GM12878 (cell line): ENCODE data around the gene PITPNM2. TPM values are rescaled to one million over a fixed set of nuclear protein-coding genes. Genes with fewer than 3 reads are reported as not detected.
A peak's percentile ranks its signal among the peaks of the same experiment; 100 is the strongest.

Experiments used
- ATAC-seq: fragments of 200-7000 bp; cut with Tn5 transposase; 3 replicates; pipeline ENCODE4 v1.9.1; 2020; ENCODE audit warnings: mild to moderate bottlenecking, moderate library complexity
- BruUV-seq: library from RNA; stranded (reverse); fragments of 400-500 nt; replicated peaks from 2 replicates; lab custom pipeline; 2021; lab: Mats Ljungman, UMichigan
- CTCF ChIA-PET: fragments of 300-600 bp; sonication (Branson Sonifier 250); formaldehyde crosslinking; extraction: SDS; loops from one replicate; lab custom pipeline; 2021; ENCODE audit warnings: inconsistent platforms; lab: Yijun Ruan, JAX
- POLR2A ChIA-PET: fragments of 350-600 bp; formaldehyde crosslinking; extraction: SDS; loops from one replicate; lab custom pipeline; 2021; ENCODE audit warnings: inconsistent platforms; lab: Charles Lee
- RAD21 ChIA-PET: fragments of 300-600 bp; sonication (Branson Sonifier 250); formaldehyde crosslinking; loops from one replicate; lab custom pipeline; 2023; ENCODE audit warnings: antibody characterized with exemption; ENCODE audit not compliant: unreplicated experiment; lab: Charles Lee
- SMC1A ChIA-PET: fragments of 300-600 bp; sonication (Branson Sonifier 250); formaldehyde crosslinking; loops from one replicate; lab custom pipeline; 2023; ENCODE audit not compliant: unreplicated experiment, uncharacterized antibody; lab: Charles Lee
- DNase-seq: peaks from one replicate; pipeline ENCODE4 v3.0.0-alpha.2; 2011; ENCODE audit warnings: low read depth, low spot score
- FAIRE-seq: peaks from 3 replicates; lab custom pipeline; 2011; peaks lifted over from hg19 to GRCh38; lab: Jason Lieb, UNC
- H2AFZ ChIP-seq: 2 replicates; pipeline ENCODE4 v1.6.0; 2011; ENCODE audit warnings: low read depth, low read length, control low read depth; ENCODE audit not compliant: control insufficient read depth
- H3K27ac ChIP-seq: 2 replicates; pipeline ENCODE4 v1.5.1; 2011; ENCODE audit warnings: control low read depth; ENCODE audit not compliant: control insufficient read depth, insufficient read depth
- H3K27me3 ChIP-seq, 2 experiments: replicated peaks in 1 of 2; 2 replicates each; pipeline versions ENCODE4 v1.6.0 to v1.6.1; 2011; ENCODE audit warnings: low read length in 1 of 2; ENCODE audit not compliant: control insufficient read depth in 2 of 2, insufficient read depth in 2 of 2
- H3K36me3 ChIP-seq, 2 experiments: 2 replicates each; pipeline ENCODE4 v1.5.1; 2011; ENCODE audit warnings: low read length in 1 of 2; ENCODE audit not compliant: control insufficient read depth in 2 of 2, insufficient read depth in 2 of 2
- H3K4me1 ChIP-seq: 2 replicates; pipeline ENCODE4 v1.6.1; 2011; ENCODE audit warnings: mild to moderate bottlenecking, low read length, moderate library complexity, mixed read lengths; ENCODE audit not compliant: control insufficient read depth, insufficient read depth
- H3K4me2 ChIP-seq: 2 replicates; pipeline ENCODE4 v1.6.0; 2011; ENCODE audit warnings: control low read depth; ENCODE audit not compliant: control insufficient read depth, insufficient read depth
- H3K4me3 ChIP-seq: fragments of 200-600 bp; sonication (generic); 2 replicates; pipeline ENCODE4 v1.5.1; 2016
- H3K79me2 ChIP-seq: 2 replicates; pipeline ENCODE4 v1.6.0; 2011; ENCODE audit warnings: low read length; ENCODE audit not compliant: control insufficient read depth, insufficient read depth
- H3K9ac ChIP-seq: 2 replicates; pipeline ENCODE4 v1.8.0; 2011; ENCODE audit warnings: low read length, control low read depth, mixed read lengths; ENCODE audit not compliant: control insufficient read depth, insufficient read depth
- H3K9me3 ChIP-seq: replicated peaks from 3 replicates; pipeline ENCODE4 v1.5.1; 2011; ENCODE audit warnings: mild to moderate bottlenecking, low read length; ENCODE audit not compliant: control insufficient read depth, insufficient read depth
- H4K20me1 ChIP-seq: 2 replicates; pipeline ENCODE4 v1.6.0; 2011; ENCODE audit not compliant: control insufficient read depth, insufficient read depth
- BMI1 ChIP-seq: fragments of 450-650 bp; IDR thresholded peaks from 2 replicates; pipeline ENCODE4 v1.6.1; 2016; ENCODE audit warnings: mild to moderate bottlenecking, moderate library complexity, borderline replicate concordance
- EZH2 ChIP-seq: IDR thresholded peaks from 2 replicates; pipeline ENCODE4 v1.6.1; 2012; ENCODE audit warnings: low read depth, mild to moderate bottlenecking, control low read depth, inconsistent platforms, low read length, borderline replicate concordance; ENCODE audit not compliant: control insufficient read depth
- HCFC1 ChIP-seq: fragments of 150-350 bp; IDR thresholded peaks from 2 replicates; pipeline ENCODE4 v1.6.1; 2014; ENCODE audit warnings: low read length
- IRF4 ChIP-seq: IDR thresholded peaks from 2 replicates; pipeline ENCODE4 v1.6.1; 2011; ENCODE audit warnings: low read depth, low read length
- JUNB ChIP-seq: IDR thresholded peaks from 2 replicates; pipeline ENCODE4 v1.6.1; 2016; ENCODE audit warnings: antibody characterized with exemption, mild to moderate bottlenecking
- KDM1A ChIP-seq: fragments of 200-600 bp; sonication (generic); IDR thresholded peaks from 2 replicates; pipeline ENCODE4 v1.6.1; 2016; ENCODE audit warnings: borderline replicate concordance
- MEF2A ChIP-seq: IDR thresholded peaks from 2 replicates; pipeline ENCODE4 v1.6.1; 2011; ENCODE audit warnings: low read depth, mild to moderate bottlenecking, low read length, moderate library complexity; ENCODE audit not compliant: insufficient read depth
- NFIC ChIP-seq: IDR thresholded peaks from 2 replicates; pipeline ENCODE4 v1.6.1; 2012; ENCODE audit warnings: low read depth, mild to moderate bottlenecking, inconsistent platforms, low read length, moderate library complexity
- POLR2AphosphoS5 ChIP-seq: IDR thresholded peaks from 2 replicates; pipeline ENCODE4 v1.6.1; 2011; ENCODE audit warnings: mild to moderate bottlenecking, low read length, inconsistent platforms
- SIN3A ChIP-seq: IDR thresholded peaks from 2 replicates; pipeline ENCODE4 v1.6.1; 2012; ENCODE audit warnings: low read depth, low read length, improper control_type of control experiment
- SMC3 ChIP-seq: IDR thresholded peaks from 2 replicates; pipeline ENCODE4 v1.6.1; 2011; ENCODE audit warnings: low read length, improper control_type of control experiment, borderline replicate concordance
- SRF ChIP-seq, 2 experiments: IDR thresholded peaks; 2 replicates each; pipeline ENCODE4 v1.6.1; 2011; ENCODE audit warnings: low read depth in 2 of 2, low read length in 2 of 2, mild to moderate bottlenecking in 1 of 2, moderate library complexity in 1 of 2
- TAF1 ChIP-seq: IDR thresholded peaks from 2 replicates; pipeline ENCODE4 v1.6.1; 2011; ENCODE audit warnings: mild to moderate bottlenecking, low read depth, low read length, borderline replicate concordance
- ZNF384 ChIP-seq: IDR thresholded peaks from 2 replicates; pipeline ENCODE4 v1.6.1; 2012; ENCODE audit warnings: low read depth, mild to moderate bottlenecking, low read length, improper control_type of control experiment, borderline replicate concordance
- WGBS: methylation state at CpG from one replicate; pipeline ENCODE4 v1.1.6; 2016; ENCODE audit warnings: low lambda C conversion rate; ENCODE audit not compliant: insufficient replicate concordance, insufficient coverage; ENCODE audit errors: missing lambda C conversion rate; 5-methylcytosine and 5-hydroxymethylcytosine counted together
- in situ Hi-C: fragments of 300-500 bp; cut with MboI; formaldehyde crosslinking; loops from 9 replicates; pipeline ENCODE4 v1.14.3; 2018; ENCODE audit warnings: mixed read lengths
- intact Hi-C: fragments of 100-400 bp; cut with micrococcal nuclease; formaldehyde crosslinking; loops from one replicate; pipeline ENCODE4 v1.14.2; 2022; ENCODE audit not compliant: unreplicated experiment
- polyA plus RNA-seq, 11 experiments: library from polyadenylated mRNA; depleted of rRNA in 4 of 11; unstranded in 6 of 11; stranded (reverse) in 5 of 11; fragments of >200 nt; fragmentation: Nextera tagmentation in 4 of 11; fragmentation: Illumina TruSeq in 1 of 11; extraction: Ambion mirVana in 4 of 11; extraction: Trizol in 1 of 11; gene quantifications; 1 replicate in 1 of 11; 2 replicates in 10 of 11; pipeline versions ENCODE4 v1.2.1 to v1.2.3, GENCODE V29; 2011 to 2016; ENCODE audit warnings: inconsistent platforms in 2 of 11, missing spikeins in 2 of 11, low read depth in 1 of 11
- total RNA-seq, 4 experiments: library from RNA; depleted of rRNA in 3 of 4; stranded (reverse); fragments of >200 nt in 3 of 4; fragmentation: Illumina TruSeq in 1 of 4; extraction: Trizol in 1 of 4; gene quantifications; 2 replicates each; pipeline versions ENCODE4 v1.2.1 to v1.2.3, GENCODE V29; 2013 to 2021
- TF ChIP-seq, protein P1 (sequence below): fragments of 450-650 bp; IDR thresholded peaks from 2 replicates; pipeline ENCODE4 v1.6.1; 2014; ENCODE audit warnings: mild to moderate bottlenecking
- TF ChIP-seq, protein P2 (sequence below): IDR thresholded peaks from 2 replicates; pipeline ENCODE4 v1.6.1; 2011; ENCODE audit warnings: borderline replicate concordance, low read depth, mild to moderate bottlenecking, moderate library complexity, mixed read lengths, low read length; ENCODE audit not compliant: insufficient read depth; ENCODE audit errors: extremely low read length
- TF ChIP-seq, protein P3 (sequence below): fragments of 450-650 bp; IDR thresholded peaks from 2 replicates; pipeline ENCODE4 v1.6.1; 2016; ENCODE audit warnings: mild to moderate bottlenecking, moderate library complexity, borderline replicate concordance
- TF ChIP-seq, protein P4 (sequence below): fragments of 450-650 bp; IDR thresholded peaks from 2 replicates; pipeline ENCODE4 v1.6.1; 2017; ENCODE audit warnings: low read depth, mild to moderate bottlenecking, moderate library complexity

Gene PITPNM2
- total and polyA plus RNA-seq, 10 of the 15 experiments (the other 5 are each of a cell fraction or from before 2014, with no cell fraction given), result 0.03 to 1.0 (median 0.24) TPM; not detected in 1

- BruUV-seq, result no TSS peak
- H3K4me2 ChIP-seq, result peak overlapping the region; percentile 50
- H2AFZ ChIP-seq, result no peak overlapping the region
- intact Hi-C loops, result no loop called here
- no peaks in the 10 kb centered on the region for H3K79me2 ChIP-seq
- ChIA-PET CTCF (no interaction called here), RAD21 (no interaction called here), POLR2A (no interaction called here), SMC1A (no interaction called here)
- in situ Hi-C loops, result no loop called here
- no peak for ATAC-seq
- no peaks in the 10 kb centered on the region for H3K9me3 ChIP-seq
- H3K4me3 ChIP-seq, result no peak overlapping the region
- no peak for FAIRE-seq
- no peaks in the 10 kb centered on the region for H3K27me3 ChIP-seq
- no peak overlapping the region for H3K9ac ChIP-seq
- 0 out of 2 replicates have a peak, but pooled peaks cover 4% of the 10 kb centered on the region for H3K4me1 ChIP-seq
- 0% methylated on average over 3 of the region's 3 CpGs for WGBS
- no peak for DNase-seq
- no peak overlapping the region; the same call in 1 of the 2 replicates for H3K27ac ChIP-seq
- H4K20me1 ChIP-seq, result no peaks in the 10 kb centered on the region
- H3K36me3 ChIP-seq, result peaks cover 3 to 6% of the 10 kb centered on the region in 2 experiments; a peak in 2 of 4 replicates
- TF ChIP-seq BMI1, result no peak
- TF ChIP-seq SRF (IDR thresholded peaks at IDR 0.05; ENCODE audit: low read depth in 2 of 2, low read length in 2 of 2), result no peak
- no peak for TF ChIP-seq EZH2
- TF ChIP-seq NFIC, result peak; percentile 53; the same call in 1 of the 2 replicates
- TF ChIP-seq IRF4, result no peak
- no peak for TF ChIP-seq POLR2AphosphoS5
- TF ChIP-seq JUNB, result peak; percentile 58; the same call in 1 of the 2 replicates
- TF ChIP-seq ZNF384, result no peak
- no peak for TF ChIP-seq SIN3A
- TF ChIP-seq, protein P1, sequence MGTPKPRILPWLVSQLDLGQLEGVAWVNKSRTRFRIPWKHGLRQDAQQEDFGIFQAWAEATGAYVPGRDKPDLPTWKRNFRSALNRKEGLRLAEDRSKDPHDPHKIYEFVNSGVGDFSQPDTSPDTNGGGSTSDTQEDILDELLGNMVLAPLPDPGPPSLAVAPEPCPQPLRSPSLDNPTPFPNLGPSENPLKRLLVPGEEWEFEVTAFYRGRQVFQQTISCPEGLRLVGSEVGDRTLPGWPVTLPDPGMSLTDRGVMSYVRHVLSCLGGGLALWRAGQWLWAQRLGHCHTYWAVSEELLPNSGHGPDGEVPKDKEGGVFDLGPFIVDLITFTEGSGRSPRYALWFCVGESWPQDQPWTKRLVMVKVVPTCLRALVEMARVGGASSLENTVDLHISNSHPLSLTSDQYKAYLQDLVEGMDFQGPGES, result no peak
- peak; percentile 64; the same call in 1 of the 2 replicates for TF ChIP-seq MEF2A
- no peak for TF ChIP-seq SMC3
- TF ChIP-seq, protein P2, sequence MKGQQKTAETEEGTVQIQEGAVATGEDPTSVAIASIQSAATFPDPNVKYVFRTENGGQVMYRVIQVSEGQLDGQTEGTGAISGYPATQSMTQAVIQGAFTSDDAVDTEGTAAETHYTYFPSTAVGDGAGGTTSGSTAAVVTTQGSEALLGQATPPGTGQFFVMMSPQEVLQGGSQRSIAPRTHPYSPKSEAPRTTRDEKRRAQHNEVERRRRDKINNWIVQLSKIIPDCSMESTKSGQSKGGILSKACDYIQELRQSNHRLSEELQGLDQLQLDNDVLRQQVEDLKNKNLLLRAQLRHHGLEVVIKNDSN, result no peak
- TF ChIP-seq, protein P3, sequence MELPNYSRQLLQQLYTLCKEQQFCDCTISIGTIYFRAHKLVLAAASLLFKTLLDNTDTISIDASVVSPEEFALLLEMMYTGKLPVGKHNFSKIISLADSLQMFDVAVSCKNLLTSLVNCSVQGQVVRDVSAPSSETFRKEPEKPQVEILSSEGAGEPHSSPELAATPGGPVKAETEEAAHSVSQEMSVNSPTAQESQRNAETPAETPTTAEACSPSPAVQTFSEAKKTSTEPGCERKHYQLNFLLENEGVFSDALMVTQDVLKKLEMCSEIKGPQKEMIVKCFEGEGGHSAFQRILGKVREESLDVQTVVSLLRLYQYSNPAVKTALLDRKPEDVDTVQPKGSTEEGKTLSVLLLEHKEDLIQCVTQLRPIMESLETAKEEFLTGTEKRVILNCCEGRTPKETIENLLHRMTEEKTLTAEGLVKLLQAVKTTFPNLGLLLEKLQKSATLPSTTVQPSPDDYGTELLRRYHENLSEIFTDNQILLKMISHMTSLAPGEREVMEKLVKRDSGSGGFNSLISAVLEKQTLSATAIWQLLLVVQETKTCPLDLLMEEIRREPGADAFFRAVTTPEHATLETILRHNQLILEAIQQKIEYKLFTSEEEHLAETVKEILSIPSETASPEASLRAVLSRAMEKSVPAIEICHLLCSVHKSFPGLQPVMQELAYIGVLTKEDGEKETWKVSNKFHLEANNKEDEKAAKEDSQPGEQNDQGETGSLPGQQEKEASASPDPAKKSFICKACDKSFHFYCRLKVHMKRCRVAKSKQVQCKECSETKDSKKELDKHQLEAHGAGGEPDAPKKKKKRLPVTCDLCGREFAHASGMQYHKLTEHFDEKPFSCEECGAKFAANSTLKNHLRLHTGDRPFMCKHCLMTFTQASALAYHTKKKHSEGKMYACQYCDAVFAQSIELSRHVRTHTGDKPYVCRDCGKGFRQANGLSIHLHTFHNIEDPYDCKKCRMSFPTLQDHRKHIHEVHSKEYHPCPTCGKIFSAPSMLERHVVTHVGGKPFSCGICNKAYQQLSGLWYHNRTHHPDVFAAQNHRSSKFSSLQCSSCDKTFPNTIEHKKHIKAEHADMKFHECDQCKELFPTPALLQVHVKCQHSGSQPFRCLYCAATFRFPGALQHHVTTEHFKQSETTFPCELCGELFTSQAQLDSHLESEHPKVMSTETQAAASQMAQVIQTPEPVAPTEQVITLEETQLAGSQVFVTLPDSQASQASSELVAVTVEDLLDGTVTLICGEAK, result no peak
- TF ChIP-seq, protein P4, sequence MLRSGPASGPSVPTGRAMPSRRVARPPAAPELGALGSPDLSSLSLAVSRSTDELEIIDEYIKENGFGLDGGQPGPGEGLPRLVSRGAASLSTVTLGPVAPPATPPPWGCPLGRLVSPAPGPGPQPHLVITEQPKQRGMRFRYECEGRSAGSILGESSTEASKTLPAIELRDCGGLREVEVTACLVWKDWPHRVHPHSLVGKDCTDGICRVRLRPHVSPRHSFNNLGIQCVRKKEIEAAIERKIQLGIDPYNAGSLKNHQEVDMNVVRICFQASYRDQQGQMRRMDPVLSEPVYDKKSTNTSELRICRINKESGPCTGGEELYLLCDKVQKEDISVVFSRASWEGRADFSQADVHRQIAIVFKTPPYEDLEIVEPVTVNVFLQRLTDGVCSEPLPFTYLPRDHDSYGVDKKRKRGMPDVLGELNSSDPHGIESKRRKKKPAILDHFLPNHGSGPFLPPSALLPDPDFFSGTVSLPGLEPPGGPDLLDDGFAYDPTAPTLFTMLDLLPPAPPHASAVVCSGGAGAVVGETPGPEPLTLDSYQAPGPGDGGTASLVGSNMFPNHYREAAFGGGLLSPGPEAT, result no peak
- no peak for TF ChIP-seq TAF1
- no peak for TF ChIP-seq HCFC1
- no peak for TF ChIP-seq KDM1A
These were observed 13.3 kb upstream of the PITPNM2 start for GRCh38 chr12:123164222-123164621.
